SU-DHL-6 (cell line): Measurements from ENCODE around the gene AQP2.

ENCODE experiments used
- H2AFZ ChIP-seq: fragments of 200-600 bp; sonication (generic); 2 replicates; pipeline ENCODE4 v1.6.1; 2014; ENCODE audit warnings: low read depth, mild to moderate bottlenecking, moderate library complexity, mixed read lengths, antibody characterized with exemption, low read length; ENCODE audit not compliant: severe bottlenecking
- H3F3A ChIP-seq: fragments of 200-600 bp; shearing (Covaris generic); 2 replicates; pipeline ENCODE4 v1.6.0; 2016; ENCODE audit warnings: antibody characterized with exemption, mild to moderate bottlenecking; ENCODE audit not compliant: insufficient read depth
- H3K27ac ChIP-seq: fragments of 200-600 bp; sonication (generic); 2 replicates; pipeline ENCODE4 v1.5.1; 2016; ENCODE audit warnings: low read depth, mild to moderate bottlenecking, low read length, moderate library complexity, mixed read lengths
- H3K27me3 ChIP-seq: fragments of 200-600 bp; sonication (generic), shearing (Covaris generic); 2 replicates; pipeline ENCODE4 v1.6.0; 2014; ENCODE audit warnings: mild to moderate bottlenecking, low read length
- H3K36me3 ChIP-seq: fragments of 200-600 bp; sonication (generic); 2 replicates; pipeline ENCODE4 v1.6.1; 2014; ENCODE audit warnings: mild to moderate bottlenecking, low read length, mixed read lengths
- H3K4me2 ChIP-seq: fragments of 300-600, 200-600 bp; shearing (Covaris generic), sonication (generic); 2 replicates; pipeline ENCODE4 v1.6.0; 2014; ENCODE audit warnings: low read length, low read depth, mild to moderate bottlenecking; ENCODE audit not compliant: poor library complexity, severe bottlenecking
- H3K4me3 ChIP-seq: fragments of 200-600 bp; sonication (generic); 2 replicates; pipeline ENCODE4 v1.5.1; 2014; ENCODE audit warnings: antibody characterized with exemption, low read length, mild to moderate bottlenecking, mixed read lengths; ENCODE audit not compliant: insufficient read depth, poor library complexity, severe bottlenecking
- H3K79me2 ChIP-seq: fragments of 200-600 bp; sonication (generic); 2 replicates; pipeline ENCODE4 v1.6.1; 2014; ENCODE audit warnings: mild to moderate bottlenecking, low read length, moderate library complexity; ENCODE audit not compliant: insufficient read depth
- H3K9ac ChIP-seq: fragments of 200-600 bp; sonication (generic); 2 replicates; pipeline ENCODE4 v1.7.0; 2014; ENCODE audit warnings: mild to moderate bottlenecking, low read length
- H3K9me2 ChIP-seq: fragments of 200-600 bp; sonication (generic); replicated peaks from 2 replicates; pipeline ENCODE4 v1.6.1; 2014; ENCODE audit warnings: low read length; ENCODE audit not compliant: insufficient read depth
- H3K9me3 ChIP-seq: fragments of 200-600 bp; sonication (generic); 2 replicates; pipeline ENCODE4 v1.6.1; 2014; ENCODE audit warnings: low read length, mixed read lengths; ENCODE audit not compliant: insufficient read depth
- H4K20me1 ChIP-seq: fragments of 200-600 bp; sonication (generic); 2 replicates; pipeline ENCODE4 v1.6.1; 2014; ENCODE audit warnings: low read depth, mild to moderate bottlenecking, antibody characterized with exemption, low read length, moderate library complexity, mixed read lengths
- CTCF ChIP-seq: fragments of 200-600 bp; sonication (generic); IDR thresholded peaks from one replicate; pipeline ENCODE4 v1.5.1; 2017; ENCODE audit warnings: antibody characterized with exemption, mild to moderate bottlenecking, low read length, moderate library complexity; ENCODE audit not compliant: insufficient read depth, poor library complexity, severe bottlenecking
- EZH2phosphoT487 ChIP-seq: fragments of 200-600 bp; sonication (generic), shearing (Covaris generic); conservative IDR thresholded peaks from 2 replicates; pipeline ENCODE4 v1.6.1; 2018; ENCODE audit warnings: mild to moderate bottlenecking, antibody characterized with exemption, low read length, moderate library complexity, mixed read lengths

AQP2 gene

DNA sequence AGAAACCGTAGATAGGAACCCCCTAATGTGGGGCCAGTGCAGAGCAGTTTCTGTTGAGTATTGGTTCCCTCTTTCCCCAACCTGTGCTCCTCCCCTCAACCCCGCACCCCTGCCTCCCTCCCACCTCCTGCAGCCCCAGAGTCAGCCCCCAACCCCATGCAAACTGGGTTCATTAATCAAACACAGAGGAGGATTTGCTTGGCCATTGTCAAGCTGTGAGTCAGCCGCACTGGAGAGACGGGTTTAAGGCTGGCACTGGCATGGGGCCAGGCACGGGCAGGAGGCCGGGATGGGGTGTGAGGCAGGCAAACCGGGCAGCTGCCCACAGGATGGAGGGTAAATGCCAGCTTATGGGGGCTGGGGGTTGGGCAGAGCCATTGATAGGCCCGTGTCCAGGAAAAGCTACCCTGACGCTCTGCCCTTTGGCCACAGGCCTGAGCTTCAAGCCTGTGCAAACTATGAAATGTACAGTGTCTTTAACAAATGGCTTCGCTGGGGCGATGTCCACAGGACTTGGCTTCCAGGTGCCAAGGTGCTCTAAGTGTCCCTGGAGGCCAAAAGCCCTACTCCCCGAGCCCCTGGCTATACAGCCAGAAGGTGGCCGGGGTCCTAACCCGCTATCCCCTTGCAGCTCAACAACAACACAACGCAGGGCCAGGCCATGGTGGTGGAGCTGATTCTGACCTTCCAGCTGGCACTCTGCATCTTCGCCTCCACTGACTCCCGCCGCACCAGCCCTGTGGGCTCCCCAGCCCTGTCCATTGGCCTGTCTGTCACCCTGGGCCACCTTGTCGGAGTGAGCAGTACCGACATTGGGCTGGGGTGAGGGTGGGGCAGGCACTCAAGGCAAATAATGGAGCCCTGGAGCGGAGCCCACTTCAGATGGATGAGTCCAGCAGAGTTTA, 12.6 kb downstream of the AQP2 start:
- no peak overlapping the region for H2AFZ ChIP-seq
- no peaks in the 10 kb centered on the region for H3F3A ChIP-seq
- no peak overlapping the region for H3K27ac ChIP-seq
- H4K20me1 ChIP-seq = no peaks in the 10 kb centered on the region
- H3K27me3 ChIP-seq = no peaks in the 10 kb centered on the region
- TF ChIP-seq CTCF = no peak
- no peak for TF ChIP-seq EZH2phosphoT487
- no peaks in the 10 kb centered on the region for H3K36me3 ChIP-seq
- no peak overlapping the region for H3K4me3 ChIP-seq
- H3K9me2 ChIP-seq = no peaks in the 10 kb centered on the region
- no peaks in the 10 kb centered on the region for H3K79me2 ChIP-seq
- no peak overlapping the region for H3K9ac ChIP-seq
- no peaks in the 10 kb centered on the region for H3K9me3 ChIP-seq
- no peak overlapping the region for H3K4me2 ChIP-seq

GRCh38 chr12:49963976-49964815, 13.7 kb downstream of the AQP2 start:
- TF ChIP-seq EZH2phosphoT487 = no peak
- TF ChIP-seq CTCF = no peak
- Histone ChIP-seq H3K36me3 (no peaks in the 10 kb centered on the region), H3K79me2 (no peaks in the 10 kb centered on the region), H4K20me1 (no peaks in the 10 kb centered on the region), H3K9me2 (no peaks in the 10 kb centered on the region), H2AFZ (no peak overlapping the region), H3K27ac (no peak overlapping the region), H3F3A (no peaks in the 10 kb centered on the region), H3K27me3 (no peaks in the 10 kb centered on the region), H3K9ac (no peak overlapping the region), H3K9me3 (no peaks in the 10 kb centered on the region), H3K4me3 (no peak overlapping the region), H3K4me2 (no peak overlapping the region)

GRCh38 chr12:49964849-49965624, 14.5 kb downstream of the AQP2 start:
- no peak overlapping the region for H3K4me3 ChIP-seq
- no peaks in the 10 kb centered on the region for H3K9me3 ChIP-seq
- H3K9ac ChIP-seq = no peak overlapping the region
- H3K79me2 ChIP-seq = no peaks in the 10 kb centered on the region
- H3K36me3 ChIP-seq = no peaks in the 10 kb centered on the region
- TF ChIP-seq CTCF (no peak), EZH2phosphoT487 (no peak)
- no peak overlapping the region for H3K27ac ChIP-seq
- H3K4me2 ChIP-seq = no peak overlapping the region
- no peak overlapping the region for H2AFZ ChIP-seq
- no peaks in the 10 kb centered on the region for H3F3A ChIP-seq
- H3K9me2 ChIP-seq = no peaks in the 10 kb centered on the region
- H4K20me1 ChIP-seq = no peaks in the 10 kb centered on the region
- H3K27me3 ChIP-seq = no peaks in the 10 kb centered on the region
